ACC112 (cell line): ENCODE measurements around the gene GLB1L3.

Experiments used
- H2AFZ ChIP-seq: fragments of 200-600 bp; sonication (generic); one replicate; pipeline ENCODE4 v1.6.0; 2017; ENCODE audit warnings: antibody characterized with exemption, low read length; ENCODE audit not compliant: unreplicated experiment
- H3K27ac ChIP-seq: fragments of 200-600 bp; sonication (generic); 2 replicates; pipeline ENCODE4 v1.5.1; 2014; ENCODE audit warnings: low read depth, mild to moderate bottlenecking, antibody characterized with exemption, low read length, moderate library complexity
- H3K27me3 ChIP-seq: fragments of 200-600 bp; sonication (generic); 2 replicates; pipeline ENCODE4 v1.6.1; 2014; ENCODE audit warnings: mild to moderate bottlenecking, antibody characterized with exemption, low read length, moderate library complexity, mixed read lengths; ENCODE audit not compliant: insufficient read depth
- H3K36me3 ChIP-seq: fragments of 200-600 bp; sonication (generic); 2 replicates; pipeline ENCODE4 v1.6.1; 2016; ENCODE audit warnings: mild to moderate bottlenecking, antibody characterized with exemption, low read length, moderate library complexity, mixed read lengths; ENCODE audit not compliant: insufficient read depth
- H3K4me1 ChIP-seq: fragments of 200-600 bp; sonication (generic); one replicate; pipeline ENCODE4 v1.6.1; 2016; ENCODE audit warnings: low read length, mixed read lengths; ENCODE audit not compliant: insufficient read depth, unreplicated experiment, control insufficient read depth
- H3K4me3 ChIP-seq: fragments of 200-600 bp; sonication (generic); 2 replicates; pipeline ENCODE4 v1.5.1; 2014; ENCODE audit warnings: mild to moderate bottlenecking, low read depth, low read length
- H3K79me2 ChIP-seq: fragments of 200-600 bp; sonication (generic); one replicate; pipeline ENCODE4 v1.6.0; 2016; ENCODE audit warnings: low read length; ENCODE audit not compliant: control insufficient read depth, unreplicated experiment, insufficient read depth

The GLB1L3 gene

DNA sequence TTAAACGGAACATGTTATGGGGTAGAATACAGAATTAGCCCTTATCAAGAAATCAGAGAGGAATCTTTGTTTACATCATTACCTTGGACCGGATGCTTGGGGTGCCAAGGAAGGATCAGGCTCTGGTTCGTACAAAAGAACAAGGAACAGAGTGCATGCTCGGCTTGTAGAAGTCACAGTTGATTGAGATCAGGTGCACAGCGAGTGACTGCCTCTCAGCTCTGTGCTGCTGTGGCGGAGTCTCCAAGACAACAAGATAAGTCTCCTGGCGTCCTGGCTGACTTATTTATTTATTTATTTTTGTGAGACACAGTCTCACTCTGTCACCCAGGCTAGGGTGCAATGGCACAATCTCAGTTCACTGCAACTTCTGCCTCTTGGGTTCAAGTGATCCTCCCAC is 87.4 kb downstream of the GLB1L3 start:
- Histone ChIP-seq H3K79me2 (no peaks in the 10 kb centered on the region), H3K27me3 (no peaks in the 10 kb centered on the region), H2AFZ (no peak overlapping the region), H3K4me3 (no peak overlapping the region), H3K4me1 (no peaks in the 10 kb centered on the region), H3K27ac (no peak overlapping the region), H3K36me3 (no peaks in the 10 kb centered on the region)

DNA sequence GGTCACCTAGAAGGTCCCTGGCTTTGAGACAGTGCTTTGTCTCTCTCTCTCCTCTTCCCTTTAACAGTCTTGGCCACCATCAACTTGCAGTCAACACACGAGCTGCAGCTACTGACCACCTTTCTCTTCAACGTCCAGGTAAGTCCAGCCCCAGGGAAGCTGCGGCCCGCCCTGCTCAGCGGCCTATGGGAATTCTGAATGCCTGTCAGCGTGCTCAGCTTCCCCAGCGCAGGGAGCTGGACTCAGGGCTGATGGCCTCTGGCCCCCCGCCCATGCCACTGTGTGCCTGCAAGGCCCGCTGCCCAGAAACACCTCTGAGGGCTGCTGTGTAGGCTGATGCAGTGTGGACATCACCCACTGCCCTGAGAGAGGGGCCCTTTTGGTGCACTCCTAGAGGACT is 88.1 kb downstream of the GLB1L3 start:
- no peak overlapping the region for H3K4me3 ChIP-seq
- no peaks in the 10 kb centered on the region for H3K79me2 ChIP-seq
- H2AFZ ChIP-seq: no peak overlapping the region
- H3K4me1 ChIP-seq: no peaks in the 10 kb centered on the region
- H3K27me3 ChIP-seq: no peaks in the 10 kb centered on the region
- no peak overlapping the region for H3K27ac ChIP-seq
- H3K36me3 ChIP-seq: no peaks in the 10 kb centered on the region

DNA sequence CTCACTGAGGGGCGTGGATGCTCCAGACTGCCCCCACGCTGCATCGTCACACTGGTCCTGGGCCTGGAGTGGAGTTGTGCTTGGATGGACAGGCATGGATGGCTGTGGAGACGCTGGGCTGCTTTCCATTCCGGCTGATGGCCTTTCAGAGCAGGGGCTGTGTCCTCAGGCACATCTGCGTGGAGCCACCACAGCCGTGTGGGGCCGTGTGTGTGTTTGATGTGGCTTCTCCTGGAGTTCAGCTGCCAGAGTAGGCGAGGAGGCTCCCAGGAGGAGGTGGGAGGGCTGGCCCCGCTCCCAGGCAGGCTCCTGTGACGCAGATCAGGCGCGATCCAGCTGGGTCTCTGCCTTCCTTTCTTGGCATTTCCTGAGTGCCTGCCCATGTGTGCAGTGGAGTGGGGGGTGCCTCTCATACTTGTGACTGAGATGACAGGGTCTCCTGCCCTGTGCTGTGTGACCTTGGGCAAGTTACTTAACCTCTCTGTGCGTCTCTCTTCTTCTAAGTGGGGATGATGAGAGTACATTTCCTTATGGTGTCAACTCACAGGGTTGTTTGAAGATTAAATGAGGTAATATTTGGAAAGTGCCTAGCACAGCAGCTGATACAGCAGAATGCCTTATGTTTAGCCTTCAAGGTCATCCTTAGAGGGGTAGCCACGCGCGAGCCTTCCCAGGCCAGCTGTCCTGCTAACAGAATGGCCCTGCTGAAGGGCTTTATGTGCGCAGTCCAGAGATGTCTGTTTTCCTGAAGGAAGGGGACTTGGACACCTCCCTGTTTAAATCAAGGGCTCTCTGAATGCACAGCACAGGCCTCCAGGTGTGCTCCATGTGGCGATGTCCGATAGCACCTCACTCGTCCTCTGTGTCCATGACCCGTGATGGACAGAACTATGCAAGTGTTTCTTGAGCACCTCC is 89.1 kb downstream of the GLB1L3 start:
- Histone ChIP-seq H3K36me3 (no peaks in the 10 kb centered on the region), H3K27me3 (no peaks in the 10 kb centered on the region), H3K4me3 (no peak overlapping the region), H3K79me2 (no peaks in the 10 kb centered on the region), H3K27ac (no peak overlapping the region), H2AFZ (no peak overlapping the region), H3K4me1 (no peaks in the 10 kb centered on the region)

DNA sequence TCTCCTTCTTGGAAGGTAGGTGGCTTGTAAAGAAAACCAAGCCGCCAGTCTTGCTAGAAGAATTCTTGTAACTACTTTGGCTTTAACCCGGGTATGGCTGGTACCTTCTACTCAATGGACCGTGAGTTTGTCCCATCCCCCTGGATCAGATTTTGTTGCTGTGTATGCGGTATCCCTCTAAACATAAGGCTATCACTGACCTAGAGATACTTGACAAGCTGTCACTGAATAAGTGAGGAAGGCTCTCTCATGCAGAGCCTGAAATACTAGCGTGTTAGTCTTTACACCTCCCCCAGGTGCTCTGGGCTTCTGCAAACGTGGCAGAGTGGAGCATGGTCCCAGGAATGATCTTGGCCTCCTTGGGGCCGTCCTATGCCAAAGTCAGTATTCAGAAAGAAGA is 90.1 kb downstream of the GLB1L3 start:
- no peak overlapping the region for H3K27ac ChIP-seq
- no peak overlapping the region for H2AFZ ChIP-seq
- no peaks in the 10 kb centered on the region for H3K36me3 ChIP-seq
- no peak overlapping the region for H3K4me3 ChIP-seq
- H3K27me3 ChIP-seq: no peaks in the 10 kb centered on the region
- H3K79me2 ChIP-seq: no peaks in the 10 kb centered on the region
- H3K4me1 ChIP-seq: no peaks in the 10 kb centered on the region

DNA sequence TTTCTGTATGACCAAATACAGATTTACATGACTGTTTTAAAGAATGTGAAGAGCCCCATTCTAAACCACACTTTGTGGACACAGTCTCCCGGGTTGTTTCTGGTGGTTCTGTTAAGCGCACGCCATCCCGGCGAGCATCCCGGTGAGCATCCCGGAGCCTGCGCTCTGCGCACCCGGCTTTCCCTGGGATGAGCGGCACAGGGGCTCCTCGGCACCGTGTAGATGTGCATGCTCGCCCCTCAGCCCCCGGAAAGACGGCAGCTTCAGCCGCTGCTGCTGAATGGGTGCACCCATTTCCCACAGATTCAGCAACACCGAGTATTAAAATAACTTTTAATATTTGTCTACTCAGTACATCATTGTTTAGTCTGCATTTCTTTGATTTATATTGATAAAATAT is 91.6 kb downstream of the GLB1L3 start:
- Histone ChIP-seq H3K27ac (no peak overlapping the region), H2AFZ (no peak overlapping the region), H3K79me2 (no peaks in the 10 kb centered on the region), H3K27me3 (no peaks in the 10 kb centered on the region), H3K36me3 (no peaks in the 10 kb centered on the region), H3K4me3 (no peak overlapping the region), H3K4me1 (no peaks in the 10 kb centered on the region)
